ENCODE data around the gene DYNLT2.
A peak's percentile ranks its signal among the peaks of the same experiment; 100 is the strongest.

The DYNLT2 gene

GRCh38 chr6:169738976-169739529 lies 12.3 kb downstream of the DYNLT2 start:
- no peak for DNase-seq (ENCODE audit: extremely low read depth in 1 of 2, low read depth in 1 of 2)

- DNase-seq (ENCODE audit: extremely low read depth in 1 of 2, low read depth in 1 of 2) = no peak
Measured at GRCh38 chr6:169738204-169738975, 13.0 kb downstream of the DYNLT2 start.

GRCh38 chr6:169729961-169730360 lies 21.4 kb downstream of the DYNLT2 start:
- DNase-seq (ENCODE audit: extremely low read depth in 1 of 2, low read depth in 1 of 2) = no peak

DNA sequence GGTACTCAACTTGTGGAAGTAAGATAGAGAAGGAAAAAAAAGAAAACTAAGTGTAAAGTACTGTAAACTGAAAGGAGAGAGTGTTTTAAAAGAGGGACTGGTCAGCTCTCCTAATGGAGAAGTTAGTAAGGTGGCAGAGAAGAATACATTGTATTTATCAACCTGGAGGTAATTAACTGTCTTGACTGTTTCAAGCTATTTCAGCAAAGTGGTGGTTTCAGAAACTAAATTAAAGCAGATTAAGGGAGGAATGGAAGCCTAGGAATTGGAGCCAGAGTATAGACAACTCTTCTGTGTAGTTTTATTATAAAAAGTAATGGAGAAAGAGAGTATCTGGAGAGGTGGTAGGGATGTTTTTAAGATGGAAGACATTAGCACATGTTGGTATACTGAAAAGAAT lies 24.4 kb downstream of the DYNLT2 start:
- DNase-seq (ENCODE audit: extremely low read depth in 1 of 2, low read depth in 1 of 2) = no peak

DNA sequence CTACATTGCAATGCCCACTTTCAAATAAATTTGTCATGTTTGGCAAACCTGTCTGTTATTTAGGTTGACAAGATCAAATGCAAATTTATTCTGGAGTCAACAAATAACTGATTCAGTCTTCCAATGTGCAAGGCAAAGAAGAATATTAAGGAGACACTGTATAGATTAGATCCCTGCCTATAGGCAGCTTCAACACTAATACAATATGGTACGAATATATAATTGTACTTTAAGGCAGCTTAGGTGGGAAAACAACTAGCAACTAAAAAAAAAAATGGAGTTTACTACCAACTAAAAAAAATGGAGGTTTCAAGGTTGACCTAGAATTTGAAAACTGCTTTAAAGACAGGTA lies 25.3 kb downstream of the DYNLT2 start:
- no peak for DNase-seq (ENCODE audit: extremely low read depth in 1 of 2, low read depth in 1 of 2)

DNA sequence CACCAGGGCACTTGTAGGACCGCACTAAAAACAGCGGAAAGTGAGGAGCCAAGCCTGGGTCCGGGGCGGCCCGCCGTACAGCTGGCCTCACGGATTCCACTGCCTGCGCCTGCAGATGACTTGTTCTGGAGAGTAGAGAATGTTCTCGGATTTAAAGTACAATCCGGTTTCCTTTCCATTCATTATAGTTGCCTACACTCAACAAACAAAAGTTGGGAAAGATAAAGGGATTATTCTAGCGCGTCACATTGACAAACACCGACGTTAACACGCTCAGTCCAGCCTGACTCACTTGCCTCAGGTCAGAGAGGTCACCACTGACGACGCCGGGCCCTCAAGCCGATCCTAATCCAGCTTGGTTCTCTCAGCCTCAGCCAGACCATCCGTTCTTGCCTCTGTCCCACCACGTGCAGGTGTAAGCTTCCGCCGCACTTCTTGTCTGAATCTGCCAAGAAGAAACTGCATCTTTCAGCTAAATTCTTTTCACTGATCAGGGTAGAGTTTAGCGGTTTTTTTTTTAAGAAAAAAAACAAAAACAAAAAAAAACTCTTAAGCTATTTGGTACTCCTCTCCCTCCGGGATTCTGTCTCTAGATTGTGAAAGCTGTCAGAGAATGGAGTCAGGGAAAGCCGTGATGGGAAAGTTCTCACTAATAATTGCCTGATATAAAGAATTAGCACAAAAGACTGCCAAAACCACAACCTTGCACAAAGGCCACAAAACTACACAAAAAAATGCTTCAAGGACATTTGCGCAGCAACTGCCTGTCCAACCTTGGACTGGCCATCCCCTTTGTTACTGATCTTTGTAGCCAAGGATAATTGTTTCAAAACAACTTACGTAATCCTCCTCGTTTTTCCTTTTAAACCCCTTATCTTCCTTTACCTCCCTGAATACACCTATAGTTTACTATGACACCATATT lies 26.0 kb downstream of the DYNLT2 start:
- DNase-seq (ENCODE audit: extremely low read depth in 1 of 2, low read depth in 1 of 2) = no peak

GRCh38 chr6:169724494-169725124 lies 26.8 kb downstream of the DYNLT2 start, which contains the start of gene PHF10:
TSS of gene PHF10 (minus strand) at chr6:169724500. CDS start at chr6:169723931, 569 bp downstream.
- peak in 1 of 2 donors; percentile 49 for DNase-seq (ENCODE audit: extremely low read depth in 1 of 2, low read depth in 1 of 2)

GRCh38 chr6:169723991-169724493 lies 27.3 kb downstream of the DYNLT2 start:
- DNase-seq (ENCODE audit: extremely low read depth in 1 of 2, low read depth in 1 of 2) = peak in 1 of 2 donors; percentile 32

- DNase-seq (ENCODE audit: extremely low read depth in 1 of 2, low read depth in 1 of 2) = peak in 1 of 2 donors; percentile 54
Measured at GRCh38 chr6:169723200-169723909, 28.0 kb downstream of the DYNLT2 start.

GRCh38 chr6:169722362-169723199 lies 28.8 kb downstream of the DYNLT2 start:
- no peak for DNase-seq (ENCODE audit: extremely low read depth in 1 of 2, low read depth in 1 of 2)

- DNase-seq (ENCODE audit: extremely low read depth in 1 of 2, low read depth in 1 of 2) = no peak
Measured at GRCh38 chr6:169720207-169720855, 31.0 kb downstream of the DYNLT2 start.

GRCh38 chr6:169719117-169719516 lies 32.3 kb downstream of the DYNLT2 start:
- DNase-seq (ENCODE audit: extremely low read depth in 1 of 2, low read depth in 1 of 2) = no peak

GRCh38 chr6:169714595-169714994 lies 36.8 kb downstream of the DYNLT2 start:
- no peak for DNase-seq (ENCODE audit: extremely low read depth in 1 of 2, low read depth in 1 of 2)

- DNase-seq (ENCODE audit: extremely low read depth in 1 of 2, low read depth in 1 of 2) = no peak
Measured at GRCh38 chr6:169714178-169714577, 37.2 kb downstream of the DYNLT2 start.

DNA sequence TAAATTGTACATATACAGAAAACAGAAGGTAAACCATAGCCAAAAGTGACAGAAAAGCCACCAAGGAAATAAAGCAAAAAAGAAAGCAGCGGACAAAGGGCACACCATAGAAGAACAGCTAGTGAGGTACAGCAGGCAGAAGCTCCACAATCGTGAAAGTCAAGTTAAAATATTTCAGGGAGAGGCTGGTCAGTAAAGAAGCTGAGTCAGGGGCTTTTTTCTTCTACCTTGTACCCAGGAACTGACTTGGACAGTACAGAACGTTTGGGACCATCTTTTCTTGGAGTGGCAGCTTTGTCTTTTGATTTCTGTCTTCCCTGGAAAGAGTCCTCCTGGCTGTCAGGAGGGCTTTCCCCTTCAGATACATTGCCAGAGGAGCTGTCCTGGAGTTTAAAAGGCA lies 41.4 kb downstream of the DYNLT2 start:
- no peak for DNase-seq (ENCODE audit: extremely low read depth in 1 of 2, low read depth in 1 of 2)

DNA sequence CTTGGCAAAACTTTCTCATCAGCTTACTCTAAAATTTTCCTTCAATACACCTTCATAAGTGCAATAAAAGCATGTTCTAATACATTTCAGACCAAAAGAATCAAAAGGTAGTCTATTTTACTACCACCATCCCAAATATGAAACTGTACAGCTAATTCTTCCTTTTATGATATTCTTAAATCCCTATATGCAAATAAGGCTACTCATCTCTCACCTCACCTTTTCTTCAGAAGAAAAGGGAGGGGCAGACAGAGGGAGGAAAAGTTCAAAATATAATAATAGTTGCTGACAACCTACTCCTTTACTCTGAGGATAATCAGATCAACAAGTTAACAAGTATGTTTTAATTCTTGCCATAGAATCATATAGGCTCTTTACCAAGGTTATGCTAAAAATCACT lies 42.1 kb downstream of the DYNLT2 start:
- no peak for DNase-seq (ENCODE audit: extremely low read depth in 1 of 2, low read depth in 1 of 2)

DNA sequence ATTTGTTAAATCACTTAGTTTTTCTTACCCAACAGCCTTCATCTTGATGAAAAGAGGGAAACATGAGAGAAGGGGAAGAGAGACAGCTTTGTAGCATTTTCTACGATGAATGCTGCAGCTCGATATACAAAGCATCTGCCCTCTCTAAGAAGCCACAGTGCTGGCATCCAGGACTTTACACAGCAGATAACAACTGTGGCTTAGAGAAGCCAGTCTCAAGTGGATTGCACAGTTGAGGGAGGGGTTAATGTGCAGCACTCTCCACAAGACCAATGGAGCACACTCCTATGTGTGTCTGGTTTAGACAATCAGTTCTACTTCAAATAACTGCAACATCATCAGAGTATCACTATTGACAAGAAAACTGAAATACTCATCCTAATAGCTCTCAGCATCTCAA lies 43.6 kb downstream of the DYNLT2 start:
- DNase-seq (ENCODE audit: extremely low read depth in 1 of 2, low read depth in 1 of 2) = no peak

DNA sequence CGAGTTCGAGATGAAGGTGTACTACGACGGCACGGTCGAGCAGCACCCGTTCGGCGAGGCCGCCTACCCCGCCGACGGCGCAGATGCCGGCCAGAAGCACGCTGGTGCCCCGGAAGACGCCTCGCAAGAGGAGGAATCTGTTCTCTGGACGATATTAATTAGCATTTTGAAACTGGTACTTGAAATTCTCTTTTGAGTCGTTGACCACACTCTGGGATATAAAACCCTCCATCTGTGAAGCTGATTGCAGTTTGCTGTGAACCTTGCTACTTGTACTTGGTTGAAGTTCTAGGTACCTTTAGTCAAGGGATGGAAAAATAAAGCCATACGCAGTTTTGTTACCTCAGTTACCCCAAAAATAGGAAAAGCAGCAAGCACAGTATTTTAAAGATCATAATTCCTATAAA lies 48.5 kb downstream of the DYNLT2 start:
- DNase-seq (ENCODE audit: extremely low read depth in 1 of 2, low read depth in 1 of 2) = no peak
